BJ (cell line): Measurements from ENCODE around the gene PRRT1. TPM values are rescaled to one million over a fixed set of nuclear protein-coding genes. Genes with fewer than 3 reads are reported as not detected.
A peak's percentile ranks its signal among the peaks of the same experiment; 100 is the strongest.
"Not testable (repeated sequence)": the region's sequence is repeated elsewhere in the genome, so short reads cannot be mapped to it uniquely, and the experiment has no call there.

ENCODE experiments used
- CTCF ChIA-PET: fragments of 350-600 bp; formaldehyde crosslinking; extraction: SDS; loops from one replicate; lab custom pipeline; 2021; ENCODE audit warnings: antibody characterized with exemption, inconsistent platforms; lab: Yijun Ruan, JAX
- POLR2A ChIA-PET: fragments of 300-600 bp; sonication (Branson Sonifier 250); formaldehyde crosslinking; extraction: SDS; loops from one replicate; lab custom pipeline; 2021; ENCODE audit warnings: antibody characterized with exemption; lab: Charles Lee
- DNase-seq: peaks from one replicate; pipeline ENCODE4 v3.0.0-alpha.2; 2011; ENCODE audit warnings: low read depth
- H3K27me3 ChIP-seq: 2 replicates; pipeline ENCODE4 v1.6.0; 2011; ENCODE audit warnings: low read length; ENCODE audit not compliant: control insufficient read depth, insufficient read depth
- H3K36me3 ChIP-seq: 2 replicates; pipeline ENCODE4 v1.5.1; 2011; ENCODE audit warnings: low read length; ENCODE audit not compliant: control insufficient read depth, insufficient read depth
- H3K4me3 ChIP-seq: 2 replicates; pipeline ENCODE4 v1.5.1; 2011; ENCODE audit warnings: low read depth, mild to moderate bottlenecking, control low read depth, low read length
- polyA plus RNA-seq: library from polyadenylated mRNA; depleted of rRNA; stranded (reverse); fragments of >200 nt; gene quantifications from 2 replicates; pipeline ENCODE4 v1.2.3, GENCODE V29; 2011
- TF ChIP-seq, protein P1 (sequence below): IDR thresholded peaks from 2 replicates; pipeline ENCODE4 v1.5.1; 2011; ENCODE audit warnings: low read depth, mild to moderate bottlenecking, control low read depth, inconsistent platforms, low read length, moderate library complexity; ENCODE audit not compliant: insufficient read depth

The PRRT1 gene
- polyA plus RNA-seq, 1 experiment: 0.78 TPM

DNA sequence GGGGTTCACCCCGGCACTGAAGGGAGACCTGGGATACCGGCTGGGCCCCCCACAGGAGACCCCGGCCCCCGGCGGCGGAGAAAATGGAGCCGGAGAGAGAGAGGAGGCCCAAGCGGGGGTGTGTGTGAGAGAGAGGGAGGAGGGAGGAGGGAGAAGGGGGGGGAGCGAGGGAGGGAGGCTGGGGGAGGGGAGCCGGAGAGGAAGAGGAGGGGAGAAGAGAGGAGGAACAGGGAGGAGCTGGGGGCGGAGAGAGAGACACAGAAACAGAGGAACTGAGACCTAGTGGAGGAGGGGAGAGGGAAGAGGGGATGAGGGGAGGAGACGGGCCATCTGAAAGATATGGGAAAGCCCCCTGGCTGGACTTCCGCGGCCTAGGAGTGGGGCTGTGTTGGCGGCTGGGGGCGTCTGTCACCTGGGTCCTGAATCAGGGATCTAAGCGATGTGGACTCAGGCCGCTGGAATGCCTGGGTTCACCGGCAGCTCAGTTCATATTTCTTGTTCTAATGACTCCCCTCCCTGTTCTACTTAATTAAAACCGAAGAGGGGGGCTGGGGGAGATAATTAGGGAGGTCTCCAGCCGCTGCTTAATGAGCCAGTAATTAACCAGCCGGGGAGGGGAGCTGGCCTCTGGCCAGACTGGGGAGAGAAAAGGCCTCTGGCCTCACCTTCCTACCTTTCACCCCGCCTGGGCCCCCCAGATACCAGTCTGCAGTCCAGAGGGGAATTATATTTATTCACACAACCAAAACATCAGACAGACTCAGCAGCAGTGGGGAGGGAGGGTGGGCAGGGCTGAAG lies 38.5 kb upstream of the PRRT1 start, which contains the start of gene PBX2:
Gene PBX2, minus strand, starts transcription at position 149 of the 798 bp plus-strand sequence. CDS start 287 bp downstream, outside the sequence.
- peak within 1 kb of the TSS; percentile 74 for H3K4me3 ChIP-seq
- DNase-seq: peak; percentile 38
- peaks cover 3% of the 10 kb centered on the region; the same call in 1 of the 2 replicates for H3K36me3 ChIP-seq
- ChIA-PET POLR2A (interaction anchor here (0.6 to 1.4 kb wide), 5 partner anchors 13 to 781 kb away, joined by 4 to 6 read pairs (median 4); partner anchors contain the start of gene NEU1), CTCF (interaction anchor here (0.6 to 2.1 kb wide), 3 partner anchors 13 to 561 kb away, joined by 3 to 8 read pairs (median 7); no protein-coding TSS in a partner anchor)
- TF ChIP-seq, protein P1, sequence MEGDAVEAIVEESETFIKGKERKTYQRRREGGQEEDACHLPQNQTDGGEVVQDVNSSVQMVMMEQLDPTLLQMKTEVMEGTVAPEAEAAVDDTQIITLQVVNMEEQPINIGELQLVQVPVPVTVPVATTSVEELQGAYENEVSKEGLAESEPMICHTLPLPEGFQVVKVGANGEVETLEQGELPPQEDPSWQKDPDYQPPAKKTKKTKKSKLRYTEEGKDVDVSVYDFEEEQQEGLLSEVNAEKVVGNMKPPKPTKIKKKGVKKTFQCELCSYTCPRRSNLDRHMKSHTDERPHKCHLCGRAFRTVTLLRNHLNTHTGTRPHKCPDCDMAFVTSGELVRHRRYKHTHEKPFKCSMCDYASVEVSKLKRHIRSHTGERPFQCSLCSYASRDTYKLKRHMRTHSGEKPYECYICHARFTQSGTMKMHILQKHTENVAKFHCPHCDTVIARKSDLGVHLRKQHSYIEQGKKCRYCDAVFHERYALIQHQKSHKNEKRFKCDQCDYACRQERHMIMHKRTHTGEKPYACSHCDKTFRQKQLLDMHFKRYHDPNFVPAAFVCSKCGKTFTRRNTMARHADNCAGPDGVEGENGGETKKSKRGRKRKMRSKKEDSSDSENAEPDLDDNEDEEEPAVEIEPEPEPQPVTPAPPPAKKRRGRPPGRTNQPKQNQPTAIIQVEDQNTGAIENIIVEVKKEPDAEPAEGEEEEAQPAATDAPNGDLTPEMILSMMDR: no peak
- no peaks in the 10 kb centered on the region for H3K27me3 ChIP-seq

DNA sequence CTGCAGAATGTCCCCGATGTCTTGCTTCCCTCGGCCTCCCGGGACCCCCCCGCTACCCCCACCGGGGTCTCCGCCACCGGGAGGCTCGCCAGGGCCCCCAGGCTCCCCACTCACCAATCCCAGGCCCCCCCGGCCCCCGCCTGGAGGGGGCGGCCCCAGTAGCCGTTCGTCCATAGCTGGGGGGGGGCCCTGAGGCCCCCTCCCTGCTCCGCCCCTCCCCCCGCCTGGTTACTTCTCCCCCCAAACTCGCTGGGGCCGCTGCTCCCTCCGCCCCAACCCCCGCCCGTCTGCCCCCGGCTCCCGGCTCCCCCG lies 38.0 kb upstream of the PRRT1 start:
- CTCF ChIA-PET: interaction anchor here (1.8 to 2.1 kb wide), 2 partner anchors 13 to 71 kb away, joined by 7 to 8 read pairs; no protein-coding TSS in a partner anchor
- Histone ChIP-seq H3K36me3 (peaks cover 3% of the 10 kb centered on the region; the same call in 1 of the 2 replicates), H3K27me3 (no peaks in the 10 kb centered on the region), H3K4me3 (peak overlapping the region; percentile 74)
- TF ChIP-seq, protein P1: no peak
- POLR2A ChIA-PET: interaction anchor here (0.8 kb wide), 1 partner anchor 12 kb away, joined by 6 read pairs; no protein-coding TSS in a partner anchor
- DNase-seq: no peak

DNA sequence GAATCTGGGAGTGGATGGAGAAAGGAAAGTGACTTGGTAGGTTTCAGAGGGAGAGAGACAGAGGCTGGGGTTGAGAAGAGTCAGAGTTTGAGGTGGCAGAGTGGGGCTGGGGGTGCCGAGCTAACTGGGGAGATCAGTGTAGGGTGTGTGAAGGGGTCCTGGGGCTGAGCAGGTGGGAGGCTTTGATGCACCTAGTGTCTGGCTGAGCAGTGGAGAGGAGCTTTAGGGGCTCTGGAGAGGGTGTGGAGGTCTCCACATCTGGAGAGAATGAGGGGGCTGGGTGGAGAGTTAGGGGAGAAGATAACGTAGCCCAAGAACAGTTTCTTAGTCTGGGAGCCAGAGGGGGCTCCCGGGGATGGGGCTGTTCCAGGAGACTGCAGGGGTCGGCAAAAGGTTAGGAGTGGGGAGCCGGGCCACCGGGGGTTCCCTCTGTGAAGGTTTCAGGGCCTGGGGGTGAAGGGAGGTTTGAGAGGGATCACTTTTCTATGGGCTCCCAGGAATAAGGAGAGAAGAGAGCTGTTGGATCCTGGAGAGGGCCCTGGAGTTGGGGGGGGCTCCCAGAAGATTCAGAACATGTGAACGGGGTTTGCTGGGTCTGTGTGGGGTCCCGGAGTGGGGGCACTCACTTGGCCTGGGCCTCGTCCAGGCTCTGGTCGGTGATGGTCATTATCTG lies 37.5 kb upstream of the PRRT1 start:
- no peaks in the 10 kb centered on the region for H3K27me3 ChIP-seq
- ChIA-PET CTCF (interaction anchor here (0.6 to 1.8 kb wide), 2 partner anchors 41 to 71 kb away, joined by 3 to 8 read pairs; no protein-coding TSS in a partner anchor), POLR2A (interaction anchor here (1.1 kb wide), 1 partner anchor 12 kb away, joined by 7 read pairs; no protein-coding TSS in a partner anchor)
- TF ChIP-seq, protein P1: no peak
- no peak for DNase-seq
- H3K36me3 ChIP-seq: peaks cover 3% of the 10 kb centered on the region; the same call in 1 of the 2 replicates
- H3K4me3 ChIP-seq: peak overlapping the region; percentile 74

DNA sequence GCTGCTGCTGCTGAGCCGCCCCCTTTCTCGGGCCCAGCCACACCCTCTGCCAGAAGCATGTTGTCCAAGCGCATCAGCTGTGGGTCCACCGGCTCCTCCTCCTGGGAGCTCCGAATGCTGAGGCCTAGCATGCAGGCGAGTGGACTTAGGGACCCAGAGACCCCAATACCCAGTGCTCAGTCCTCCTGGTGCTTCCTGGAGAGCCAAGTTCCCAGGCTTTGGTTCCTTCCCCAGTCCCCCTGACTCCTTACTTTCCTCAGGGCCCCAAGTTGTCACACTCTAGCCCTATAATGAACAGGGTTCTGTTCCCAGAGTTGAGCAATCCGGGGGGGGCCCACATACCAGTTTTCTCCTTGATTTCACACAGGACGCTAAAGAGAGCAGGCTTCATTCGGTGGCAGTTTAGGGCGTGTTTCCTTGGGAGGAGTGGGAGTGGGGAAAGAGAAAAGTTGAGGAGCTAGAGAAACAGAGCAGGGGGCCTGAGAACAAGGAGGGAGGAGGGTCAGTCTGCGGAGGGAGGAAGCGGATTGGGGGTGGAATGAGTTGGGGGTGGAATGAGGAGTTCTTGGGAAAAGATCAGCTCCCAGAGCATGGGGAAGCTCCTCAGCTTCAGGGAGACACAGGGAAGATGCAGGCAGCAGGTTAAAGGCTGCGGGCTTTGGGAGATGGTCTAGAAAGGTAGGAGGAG lies 36.8 kb upstream of the PRRT1 start:
- CTCF ChIA-PET: interaction anchor here (0.6 to 1.8 kb wide), 2 partner anchors 41 to 70 kb away, joined by 3 to 8 read pairs; no protein-coding TSS in a partner anchor
- DNase-seq: no peak
- POLR2A ChIA-PET: interaction anchor here (1.1 kb wide), 1 partner anchor 11 kb away, joined by 7 read pairs; no protein-coding TSS in a partner anchor
- H3K4me3 ChIP-seq: peak overlapping the region; percentile 74
- no peaks in the 10 kb centered on the region for H3K27me3 ChIP-seq
- TF ChIP-seq, protein P1: no peak
- peaks cover 5% of the 10 kb centered on the region for H3K36me3 ChIP-seq

DNA sequence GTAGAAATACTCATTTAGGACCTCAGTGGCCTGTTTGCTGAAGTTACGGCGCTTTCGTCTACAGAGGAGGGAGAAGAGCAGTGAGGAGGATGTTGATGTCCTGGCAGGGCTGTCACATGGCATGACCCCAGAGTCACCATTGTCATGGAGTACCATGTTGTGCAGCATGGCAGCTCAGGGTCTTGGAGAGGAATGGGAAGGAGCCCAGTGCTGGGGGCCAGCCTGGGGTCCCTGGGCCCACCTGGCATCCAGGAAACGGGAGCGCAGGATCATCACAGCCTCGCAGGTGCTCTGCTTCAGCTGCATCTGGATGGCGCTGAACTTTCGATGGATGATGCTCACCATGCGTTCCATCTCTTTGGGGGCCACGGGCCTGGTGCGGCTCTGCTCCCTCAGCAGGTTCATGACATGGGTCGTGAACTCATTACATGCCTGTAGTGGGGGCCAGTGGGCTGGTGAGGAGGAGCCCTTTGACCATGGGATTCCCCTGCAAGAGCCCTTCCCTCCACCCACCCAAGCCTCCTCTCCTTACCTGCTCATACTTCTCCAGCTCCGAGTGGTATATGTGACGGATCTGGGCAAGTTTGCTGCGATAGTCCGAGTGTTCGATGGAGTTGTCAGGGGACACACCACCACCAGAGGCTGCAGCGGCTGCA lies 36.1 kb upstream of the PRRT1 start:
- CTCF ChIA-PET, H3K27me3 ChIP-seq, DNase-seq, H3K36me3 ChIP-seq: not testable (repeated sequence)
- H3K4me3 ChIP-seq: peak overlapping the region; percentile 74
- POLR2A ChIA-PET: interaction anchor here (1.1 kb wide), 1 partner anchor 10 kb away, joined by 7 read pairs; no protein-coding TSS in a partner anchor
